Liver (tissue), 9 donors: ENCODE results near the gene SLC22A3. TPM values are rescaled to one million over a fixed set of nuclear protein-coding genes. Genes with fewer than 3 reads are reported as not detected.

ENCODE experiments used
- DNase-seq: peaks from one replicate; pipeline ENCODE4 v3.0.0-alpha.2; 2017; ENCODE audit warnings: low spot score
- H3K27ac ChIP-seq, 2 donors: one replicate each; pipeline ENCODE4 v1.7.0; 2013; ENCODE audit warnings: inconsistent platforms in 2 of 2, low read length in 2 of 2, control low read depth in 1 of 2, low read depth in 1 of 2, mild to moderate bottlenecking in 1 of 2
- H3K27me3 ChIP-seq, 4 donors: one replicate each; pipeline versions ENCODE4 v1.6.1 to v1.7.0; 2013; ENCODE audit warnings: low read length in 3 of 4, inconsistent platforms in 1 of 4, mild to moderate bottlenecking in 1 of 4, moderate library complexity in 1 of 4; ENCODE audit not compliant: control insufficient read depth in 4 of 4, insufficient read depth in 4 of 4
- H3K36me3 ChIP-seq, 4 donors: one replicate each; pipeline versions ENCODE4 v1.6.1 to v1.7.0; 2013; ENCODE audit warnings: low read length in 3 of 4, mild to moderate bottlenecking in 3 of 4, low read depth in 1 of 4, moderate library complexity in 1 of 4; ENCODE audit not compliant: control insufficient read depth in 4 of 4, insufficient read depth in 3 of 4
- H3K4me1 ChIP-seq, 4 donors: one replicate each; pipeline versions ENCODE4 v1.6.1 to v1.7.0; 2013; ENCODE audit warnings: low read length in 3 of 4, mild to moderate bottlenecking in 3 of 4, moderate library complexity in 1 of 4; ENCODE audit not compliant: control insufficient read depth in 4 of 4, insufficient read depth in 4 of 4
- H3K4me3 ChIP-seq, 3 donors: one replicate each; pipeline versions ENCODE4 v1.6.1 to v1.7.0; 2013; ENCODE audit warnings: low read length in 3 of 3, control low read depth in 1 of 3, low read depth in 1 of 3, mild to moderate bottlenecking in 1 of 3
- H3K9ac ChIP-seq, 2 donors: one replicate each; pipeline ENCODE4 v1.7.0; 2013; ENCODE audit warnings: low read length in 2 of 2, mild to moderate bottlenecking in 2 of 2, moderate library complexity in 2 of 2, control low read depth in 1 of 2, low read depth in 1 of 2
- H3K9me3 ChIP-seq, 4 donors: one replicate each; pipeline versions ENCODE4 v1.6.1 to v1.7.0; 2013; ENCODE audit warnings: low read length in 3 of 4; ENCODE audit not compliant: control insufficient read depth in 4 of 4
- ATF3 ChIP-seq: IDR thresholded peaks from 2 replicates; pipeline ENCODE4 v1.6.1; 2016; ENCODE audit warnings: antibody characterized with exemption
- CTCF ChIP-seq: fragments of 150-350 bp; IDR thresholded peaks from 2 replicates; pipeline ENCODE4 v1.5.1; 2017; ENCODE audit warnings: improper control_type of control experiment, low read depth, low read length; ENCODE audit not compliant: missing input control
- EGR1 ChIP-seq, 2 donors: IDR thresholded peaks; 2 replicates each; pipeline ENCODE4 v1.6.1; 2016 to 2018; ENCODE audit warnings: antibody characterized with exemption in 2 of 2, low read depth in 2 of 2
- FOXA1 ChIP-seq: IDR thresholded peaks from 2 replicates; pipeline ENCODE4 v1.6.1; 2016; ENCODE audit warnings: antibody characterized with exemption
- FOXA2 ChIP-seq: IDR thresholded peaks from 2 replicates; pipeline ENCODE4 v1.6.1; 2016; ENCODE audit warnings: antibody characterized with exemption
- GABPA ChIP-seq, 2 donors: IDR thresholded peaks in 1 of 2; conservative IDR thresholded peaks in 1 of 2; 2 replicates each; pipeline ENCODE4 v1.6.1; 2016; ENCODE audit warnings: antibody characterized with exemption in 2 of 2, mild to moderate bottlenecking in 1 of 2, moderate library complexity in 1 of 2
- HNF4A ChIP-seq, 2 donors: conservative IDR thresholded peaks; 2 replicates each; pipeline ENCODE4 v1.6.1; 2016; ENCODE audit warnings: antibody characterized with exemption in 2 of 2, mild to moderate bottlenecking in 2 of 2
- HNF4G ChIP-seq: IDR thresholded peaks from 2 replicates; pipeline ENCODE4 v1.6.1; 2016; ENCODE audit warnings: antibody characterized with exemption
- JUND ChIP-seq, 2 donors: IDR thresholded peaks; 2 replicates each; pipeline ENCODE4 v1.6.1; 2016; ENCODE audit warnings: antibody characterized with exemption in 2 of 2
- MAX ChIP-seq: IDR thresholded peaks from 2 replicates; pipeline ENCODE4 v1.6.1; 2016; ENCODE audit warnings: antibody characterized with exemption
- NR2F2 ChIP-seq: IDR thresholded peaks from 2 replicates; pipeline ENCODE4 v1.6.1; 2016; ENCODE audit warnings: antibody characterized with exemption
- RAD21 ChIP-seq, 2 donors: IDR thresholded peaks; 2 replicates each; pipeline ENCODE4 v1.6.1; 2016; ENCODE audit warnings: antibody characterized with exemption in 2 of 2, mild to moderate bottlenecking in 2 of 2
- REST ChIP-seq: IDR thresholded peaks from 2 replicates; pipeline ENCODE4 v1.6.1; 2016; ENCODE audit warnings: antibody characterized with exemption, mild to moderate bottlenecking
- RXRA ChIP-seq, 2 donors: IDR thresholded peaks; 2 replicates each; pipeline ENCODE4 v1.6.1; 2017 to 2018; ENCODE audit warnings: antibody characterized with exemption in 2 of 2, mild to moderate bottlenecking in 1 of 2
- SP1 ChIP-seq: IDR thresholded peaks from 2 replicates; pipeline ENCODE4 v1.6.1; 2018; ENCODE audit warnings: antibody characterized with exemption, mild to moderate bottlenecking
- TAF1 ChIP-seq: conservative IDR thresholded peaks from 2 replicates; pipeline ENCODE4 v1.6.1; 2016; ENCODE audit warnings: antibody characterized with exemption, mild to moderate bottlenecking
- YY1 ChIP-seq: IDR thresholded peaks from 2 replicates; pipeline ENCODE4 v1.6.1; 2016; ENCODE audit warnings: antibody characterized with exemption, mild to moderate bottlenecking
- ZBTB33 ChIP-seq: IDR thresholded peaks from 2 replicates; pipeline ENCODE4 v1.6.1; 2016; ENCODE audit warnings: antibody characterized with exemption
- WGBS: extraction: QIAGEN DNeasy Blood & Tissue Kit; methylation state at CpG from one replicate; pipeline ENCODE4 v1.1.7; 2013; 5-methylcytosine and 5-hydroxymethylcytosine counted together
- polyA plus RNA-seq, 2 donors: library from polyadenylated mRNA; stranded (reverse) in 1 of 2; unstranded in 1 of 2; fragments of 200-250 nt in 1 of 2; fragments of >200 nt in 1 of 2; fragmentation: Nextera tagmentation in 1 of 2; extraction: Ambion mirVana in 1 of 2; gene quantifications; one replicate each; pipeline versions ENCODE4 v1.2.1 to v1.2.3, GENCODE V29; 2013 to 2015
- total RNA-seq, 2 donors: library from RNA; depleted of rRNA; stranded (reverse); fragments of >200 nt; gene quantifications; one replicate each; pipeline ENCODE4 v1.2.3, GENCODE V29; 2014
- donor health status: healthy.
- donor health status: healthy.
- donor health status: healthy.
- donor health status: healthy.
- donor health status: healthy.

The SLC22A3 gene
- total and polyA plus RNA-seq, 4 donors, result 7.6 to 40.9 (median 19.4) TPM

GRCh38 chr6:160430751-160431150, 82.6 kb downstream of the SLC22A3 start:
- H3K4me1 ChIP-seq, result peaks cover 7 to 18% (median 16%) of the 10 kb centered on the region in 4 donors
- no peaks in the 10 kb centered on the region for H3K9me3 ChIP-seq
- DNase-seq, result no peak
- no peaks in the 10 kb centered on the region for H3K36me3 ChIP-seq
- 85% methylated on average over 5 of the region's 5 CpGs for WGBS
- H3K27me3 ChIP-seq, result no peaks in the 10 kb centered on the region
- TF ChIP-seq HNF4A (conservative IDR thresholded peaks at IDR 0.05) (no peak), TAF1 (no peak), FOXA1 (no peak), ZBTB33 (no peak), FOXA2 (no peak), RAD21 (IDR thresholded peaks at IDR 0.05) (no peak)
- H3K4me3 ChIP-seq, result no peak overlapping the region
- no peak overlapping the region for H3K9ac ChIP-seq
- no peak overlapping the region for H3K27ac ChIP-seq

GRCh38 chr6:160431226-160431625, 83.0 kb downstream of the SLC22A3 start:
- Histone ChIP-seq H3K9ac (no peak overlapping the region), H3K27ac (no peak overlapping the region), H3K9me3 (no peaks in the 10 kb centered on the region), H3K36me3 (no peaks in the 10 kb centered on the region), H3K4me3 (no peak overlapping the region), H3K27me3 (no peaks in the 10 kb centered on the region), H3K4me1 (peaks cover 7 to 18% (median 16%) of the 10 kb centered on the region in 4 donors)
- WGBS, result 82% methylated on average over 8 of the region's 8 CpGs
- no peak for DNase-seq
- no peak for TF ChIP-seq HNF4A (conservative IDR thresholded peaks at IDR 0.05)
- no peak for TF ChIP-seq FOXA1
- TF ChIP-seq CTCF, result no peak
- TF ChIP-seq EGR1 (IDR thresholded peaks at IDR 0.05; ENCODE audit: low read depth in 2 of 2), result no peak
- TF ChIP-seq REST, result no peak
- TF ChIP-seq RAD21 (IDR thresholded peaks at IDR 0.05), result no peak
- TF ChIP-seq MAX, result no peak
- TF ChIP-seq GABPA (IDR thresholded peaks at IDR 0.05 in 1 of 2, conservative IDR thresholded peaks at IDR 0.05 in 1 of 2), result no peak
- TF ChIP-seq TAF1, result no peak
- no peak for TF ChIP-seq NR2F2
- no peak for TF ChIP-seq ATF3
- no peak for TF ChIP-seq FOXA2
- no peak for TF ChIP-seq ZBTB33
- TF ChIP-seq JUND (IDR thresholded peaks at IDR 0.05), result no peak
- no peak for TF ChIP-seq HNF4G
- no peak for TF ChIP-seq SP1
- TF ChIP-seq YY1, result no peak
- TF ChIP-seq RXRA (IDR thresholded peaks at IDR 0.05), result no peak
